HG03066 (cell line): ENCODE results near the gene DNAI2.

Source experiments
- ATAC-seq: cut with Tn5 transposase; IDR thresholded peaks from one replicate; pipeline ENCODE4 v1.9.1; 2021; ENCODE audit warnings: low read depth; ENCODE audit not compliant: unreplicated experiment

DNAI2 gene

GRCh38 chr17:74299226-74300009, 25.4 kb downstream of the DNAI2 start:
- no peak for ATAC-seq

- no peak for ATAC-seq
These were observed 29.3 kb downstream of the DNAI2 start for GRCh38 chr17:74303305-74303704.

GRCh38 chr17:74304184-74304583, 30.1 kb downstream of the DNAI2 start:
- no peak for ATAC-seq

DNA sequence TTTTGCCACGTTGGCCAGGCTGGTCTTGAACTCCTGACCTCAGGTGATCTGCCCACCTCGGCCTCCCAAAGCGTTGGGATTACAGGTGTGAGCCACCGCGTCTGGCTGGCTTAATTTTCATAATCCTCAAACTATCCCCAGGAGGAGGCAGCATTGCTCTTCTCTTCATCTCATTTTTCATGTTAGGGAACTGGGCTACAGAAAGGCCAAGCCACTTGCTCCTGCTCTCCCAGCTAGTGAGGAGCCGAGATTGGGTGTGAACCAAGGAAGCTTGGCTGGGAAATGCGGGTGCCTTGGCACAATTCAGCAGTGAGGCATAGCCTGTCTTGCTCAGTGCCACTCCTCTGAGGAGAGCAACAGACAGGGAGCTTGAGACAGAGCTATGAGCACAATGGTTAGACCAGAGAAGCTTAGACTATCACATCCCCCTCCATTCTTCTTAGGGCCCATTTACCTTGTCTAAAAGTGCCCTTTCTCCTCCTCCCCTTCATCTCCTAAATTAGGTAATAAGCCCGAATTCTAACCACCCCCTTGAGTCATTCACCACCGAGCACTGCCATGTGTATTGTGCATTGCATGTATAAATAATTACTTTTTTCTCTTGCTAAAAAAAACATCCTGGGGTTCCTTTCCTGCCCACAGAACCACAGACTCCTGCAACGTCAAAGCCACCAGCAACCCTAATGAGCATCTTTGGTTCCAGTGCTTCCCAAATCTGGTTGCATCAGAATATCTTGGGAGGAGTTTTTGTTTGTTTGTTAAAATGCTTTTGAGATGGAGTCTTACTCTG, 32.0 kb downstream of the DNAI2 start:
- no peak for ATAC-seq

DNA sequence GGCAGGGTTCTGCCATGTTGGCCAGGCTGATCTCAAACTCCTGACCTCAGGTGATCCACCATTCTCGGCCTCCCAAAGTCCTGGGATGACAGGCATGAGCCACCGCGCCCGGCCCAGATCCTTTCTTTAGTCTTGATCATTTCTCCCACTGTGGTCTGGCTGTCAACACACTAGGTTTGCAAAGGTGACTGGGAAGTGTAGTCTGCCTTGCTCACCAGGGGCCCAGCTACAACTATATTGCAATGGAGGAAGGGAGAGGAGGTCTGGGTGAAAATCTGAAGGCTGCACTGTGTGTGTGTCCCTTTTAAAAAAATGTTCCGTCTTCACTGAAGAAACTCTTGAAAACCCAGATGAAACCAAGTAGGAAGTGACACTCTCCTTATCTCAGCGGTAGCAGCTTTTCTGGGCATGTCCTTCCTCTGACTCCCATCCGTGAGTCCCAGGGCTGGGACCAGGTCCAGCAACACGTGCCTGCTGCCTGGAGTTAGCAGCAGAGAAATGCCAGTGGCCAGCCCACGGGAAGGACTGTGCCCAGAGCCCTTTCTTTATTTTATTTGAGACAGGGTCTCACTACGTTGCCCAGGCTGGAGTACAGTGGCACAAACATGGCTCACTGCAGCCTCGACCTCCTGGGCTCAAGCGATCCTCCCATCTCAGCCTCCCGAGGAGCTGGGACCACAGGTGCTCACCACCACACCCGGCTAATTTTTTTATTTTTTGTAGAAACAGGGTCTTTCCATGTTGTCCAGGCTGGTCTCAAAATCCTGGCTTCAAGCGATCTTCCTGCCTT, 34.1 kb downstream of the DNAI2 start:
- ATAC-seq: no peak

DNA sequence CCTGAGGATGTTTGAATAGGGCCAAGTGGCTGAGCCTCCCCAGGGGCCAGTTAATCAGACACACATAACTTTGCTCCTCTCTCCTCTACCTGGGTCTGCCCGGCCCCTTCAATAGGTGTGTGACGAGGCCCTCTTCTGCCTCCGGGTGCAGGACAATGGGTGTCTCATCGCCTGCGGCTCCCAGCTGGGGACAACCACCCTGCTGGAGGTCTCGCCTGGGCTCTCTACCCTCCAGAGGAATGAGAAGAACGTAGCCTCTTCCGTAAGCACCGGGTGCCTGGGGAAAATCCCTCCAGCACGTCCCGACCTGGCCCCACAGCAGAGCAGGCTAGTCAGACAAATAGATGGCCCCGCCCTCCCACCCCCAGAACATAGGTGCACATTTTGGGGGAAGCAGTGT, 35.9 kb downstream of the DNAI2 start:
- no peak for ATAC-seq

- no peak for ATAC-seq
These were observed 40.8 kb downstream of the DNAI2 start for GRCh38 chr17:74314877-74315276.

GRCh38 chr17:74316220-74316619, 42.2 kb downstream of the DNAI2 start:
- no peak for ATAC-seq

- no peak for ATAC-seq
These were observed 43.0 kb downstream of the DNAI2 start for GRCh38 chr17:74317071-74317470.

DNA sequence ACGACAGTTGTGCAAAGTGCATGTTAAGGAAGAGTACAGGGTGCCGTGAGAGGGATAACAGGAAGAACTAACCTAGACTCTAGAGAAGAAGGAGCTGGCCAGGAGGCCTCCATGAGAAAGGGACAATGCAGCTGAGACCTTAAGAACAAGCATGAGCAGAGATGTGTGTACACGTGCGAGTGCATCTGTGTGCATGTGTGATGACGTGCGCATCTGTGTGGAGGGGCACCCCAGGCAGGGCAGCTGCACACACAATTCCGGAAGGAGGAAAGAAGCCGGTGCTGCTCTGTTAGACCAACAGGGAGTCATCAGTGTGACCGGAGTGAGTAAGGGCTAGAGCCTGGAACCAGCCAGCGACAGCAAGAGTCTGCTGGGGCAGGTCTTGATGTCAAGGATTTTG, 44.4 kb downstream of the DNAI2 start:
- no peak for ATAC-seq

DNA sequence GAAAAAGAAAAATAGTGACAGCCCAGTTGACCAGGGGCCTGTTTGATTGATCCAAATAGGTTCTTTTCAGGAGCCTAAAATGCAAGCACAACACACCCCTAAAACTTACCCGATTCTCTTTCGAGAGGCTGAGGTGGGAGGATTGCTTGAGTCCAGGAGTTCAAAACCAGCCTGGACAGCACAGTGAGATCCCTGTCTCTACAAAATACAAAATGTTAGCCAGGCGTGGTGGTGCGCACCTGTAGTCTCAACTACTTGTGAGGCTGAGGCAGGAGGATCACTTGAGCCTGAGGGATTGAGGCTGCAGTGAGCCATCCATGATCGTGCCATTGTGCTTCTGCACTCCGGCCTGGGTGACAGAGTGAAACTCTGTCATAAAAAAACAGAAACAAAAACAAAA, 50.5 kb downstream of the DNAI2 start:
- no peak for ATAC-seq

DNA sequence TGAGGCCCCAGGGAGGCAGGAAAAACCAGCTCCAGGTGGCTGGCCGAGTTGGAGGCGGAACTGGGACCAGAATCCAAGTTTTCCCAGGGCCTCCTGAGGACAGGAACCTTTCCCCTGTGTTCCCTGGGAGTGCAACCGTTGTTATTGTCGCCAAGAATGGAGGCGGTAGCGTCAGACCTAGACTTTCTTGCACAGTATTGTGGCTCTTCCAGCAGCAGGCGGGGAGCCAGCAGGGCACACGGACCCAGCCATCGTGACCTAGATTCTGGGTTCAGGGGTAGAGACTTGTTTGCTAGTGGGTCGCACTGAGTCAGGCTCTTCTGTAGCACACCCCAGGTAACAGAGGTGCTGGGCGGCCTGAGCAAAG, 51.3 kb downstream of the DNAI2 start:
- ATAC-seq: no peak

GRCh38 chr17:74325743-74326379, 51.8 kb downstream of the DNAI2 start, which contains the start of gene KIF19:
Gene KIF19, plus strand, starts transcription at chr17:74326226. Its CDS starts 124 bp downstream, at chr17:74326350.
- ATAC-seq: no peak

- ATAC-seq: no peak
These were observed 52.5 kb downstream of the DNAI2 start for GRCh38 chr17:74326506-74326905.

GRCh38 chr17:74328487-74328886, 54.5 kb downstream of the DNAI2 start:
- no peak for ATAC-seq

DNA sequence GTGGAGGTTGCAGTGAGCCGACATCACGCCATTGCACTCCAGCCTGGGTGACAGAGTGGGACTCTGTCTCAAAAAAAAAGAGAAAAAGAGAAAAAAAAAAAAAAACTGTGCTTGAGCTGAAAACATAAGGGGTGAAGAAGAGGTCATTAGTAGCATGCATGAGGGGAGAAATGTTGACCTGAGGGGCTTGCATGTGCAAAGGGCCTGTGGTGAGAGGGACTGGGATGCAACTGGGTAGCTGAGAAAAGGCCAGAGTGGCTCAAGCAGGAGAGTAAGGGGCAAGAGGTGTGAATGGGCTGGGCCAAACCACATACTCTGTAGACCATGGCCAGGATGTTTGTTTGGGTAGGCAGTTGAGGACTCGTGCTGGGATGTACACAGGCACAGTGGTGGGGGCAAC, 55.3 kb downstream of the DNAI2 start:
- no peak for ATAC-seq

DNA sequence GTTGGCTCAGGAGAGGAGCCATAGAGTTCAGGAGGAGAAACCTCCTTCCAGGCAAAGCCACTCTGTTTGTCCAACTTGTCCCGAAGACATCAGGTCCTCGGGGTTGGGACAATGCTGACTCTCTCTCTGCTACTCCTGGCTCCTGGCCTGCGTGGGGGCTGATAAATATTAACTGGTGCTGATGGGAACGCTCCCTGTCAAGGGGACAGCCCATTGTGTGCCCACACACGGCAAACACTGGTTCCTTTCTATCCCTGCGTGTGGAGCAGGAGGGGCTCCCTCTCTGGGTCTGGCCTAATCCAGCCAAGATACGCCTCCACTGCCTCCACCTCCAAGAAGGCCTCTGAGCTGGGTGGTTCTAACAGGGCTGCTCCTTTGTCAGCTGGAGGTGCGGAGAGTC, 56.4 kb downstream of the DNAI2 start:
- no peak for ATAC-seq

GRCh38 chr17:74332017-74332650, 58.1 kb downstream of the DNAI2 start:
- ATAC-seq: no peak

DNA sequence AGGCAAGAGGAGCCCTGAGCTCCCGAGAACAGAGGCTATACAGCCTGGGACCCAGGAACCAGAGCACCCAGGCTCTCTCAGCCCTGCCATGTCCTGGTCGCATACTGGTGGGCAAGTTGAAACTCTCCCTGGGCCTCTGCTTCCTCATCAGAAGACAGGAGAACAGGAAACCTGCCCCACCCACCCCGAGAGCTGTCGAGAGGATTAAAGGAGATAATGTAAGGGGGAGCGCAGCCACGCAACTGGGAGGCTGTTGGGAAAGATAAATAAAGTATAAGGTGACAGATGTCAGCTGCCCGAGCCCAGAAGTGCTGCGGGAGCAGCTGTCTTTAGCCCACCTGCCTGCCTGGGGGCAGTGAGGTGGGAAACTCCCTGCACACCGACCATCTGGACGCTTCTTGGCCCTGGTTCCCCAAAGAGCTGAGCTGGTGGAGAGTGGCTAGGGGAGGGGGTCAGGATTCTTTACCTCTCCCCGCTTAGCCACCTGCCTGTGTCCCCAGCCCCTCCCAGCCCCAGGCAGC, 58.8 kb downstream of the DNAI2 start:
- no peak for ATAC-seq
